Smooth muscle cell of trachea (primary cell): Measurements from ENCODE around the gene TAOK2. TPM values are rescaled to one million over a fixed set of nuclear protein-coding genes. Genes with fewer than 3 reads are reported as not detected.

Experiments used
- total RNA-seq: library from RNA; depleted of rRNA; stranded (reverse); fragments of >200 nt; gene quantifications from 2 replicates; pipeline ENCODE4 v1.2.1, GENCODE V29; 2014

TAOK2 gene
- total RNA-seq: 59.2 and 87.8 TPM in 2 replicates

GRCh38 chr16:29973384-29974246 lies at the start of gene TAOK2:
Gene TAOK2, plus strand, starts transcription at chr16:29973868. Its CDS starts 3,905 bp downstream, at chr16:29977773.

GRCh38 chr16:29925781-29926710 lies 47.6 kb upstream of the TAOK2 start, which contains the start of gene KCTD13:
Gene KCTD13, minus strand, starts transcription at chr16:29926226. Its CDS starts 193 bp downstream, at chr16:29926033.

GRCh38 chr16:29961479-29962343 lies 12.0 kb upstream of the TAOK2 start, which contains the start of gene TMEM219:
Gene TMEM219, plus strand, starts transcription at chr16:29962079. Its CDS starts 1,065 bp downstream, at chr16:29963144.

GRCh38 chr16:29995324-29995910 lies 21.7 kb downstream of the TAOK2 start, which contains the start of gene HIRIP3:
Gene HIRIP3, minus strand, starts transcription at chr16:29995617. Its CDS starts 12 bp downstream, at chr16:29995605.

GRCh38 chr16:29995911-29996765 lies 22.5 kb downstream of the TAOK2 start, which contains the start of gene INO80E:
Gene INO80E, plus strand, starts transcription at chr16:29996241. Its CDS starts 70 bp downstream, at chr16:29996311.

GRCh38 chr16:30010844-30011713 lies 37.4 kb downstream of the TAOK2 start, which contains the start of gene DOC2A:
Gene DOC2A, minus strand, starts transcription at chr16:30011027. Its CDS starts 805 bp downstream, at chr16:30010222.

GRCh38 chr16:30022887-30023286 lies 49.2 kb downstream of the TAOK2 start, which contains the start of gene C16orf92:
Gene C16orf92, plus strand, starts transcription at chr16:30023198. Its CDS starts 143 bp downstream, at chr16:30023341.

GRCh38 chr16:30030841-30031413 lies 57.3 kb downstream of the TAOK2 start, which contains the start of gene TLCD3B:
Gene TLCD3B, minus strand, starts transcription at chr16:30031271. Its CDS starts 744 bp downstream, at chr16:30030527.

Other genes with a start within 250 kb of the TAOK2 start
- gene C16orf54, start 227.9 kb upstream of the TAOK2 start, total RNA-seq: not detected in 2 replicates
- not detected in 2 replicates for gene ZG16, start 195.6 kb upstream of the TAOK2 start, total RNA-seq
- 7.3 and 78.8 TPM in 2 replicates for gene KIF22, start 183.1 kb upstream of the TAOK2 start, total RNA-seq
- 116 and 157 TPM in 2 replicates for gene MAZ, start 167.3 kb upstream of the TAOK2 start, total RNA-seq
- 3.6 and 6.0 TPM in 2 replicates for gene PRRT2, start 161.7 kb upstream of the TAOK2 start, total RNA-seq
- 19.4 and 30.4 TPM in 2 replicates for gene PAGR1, start 157.7 kb upstream of the TAOK2 start, total RNA-seq
- gene MVP, start 153.4 kb upstream of the TAOK2 start, total RNA-seq: 684 and 723 TPM in 2 replicates
- 69.4 and 169 TPM in 2 replicates for gene CDIPT, start 110.6 kb upstream of the TAOK2 start, total RNA-seq
- 4.1 and 21.5 TPM in 2 replicates for gene SEZ6L2, start 74.3 kb upstream of the TAOK2 start, total RNA-seq
- 6.5 and 7.7 TPM in 2 replicates for gene ASPHD1, start 73.4 kb upstream of the TAOK2 start, total RNA-seq
- 9.9 and 12.5 TPM in 2 replicates for gene KCTD13, start 47.6 kb upstream of the TAOK2 start, total RNA-seq
- 76.5 and 105 TPM in 2 replicates for gene TMEM219, start 11.8 kb upstream of the TAOK2 start, total RNA-seq
- gene HIRIP3, start 21.7 kb downstream of the TAOK2 start, total RNA-seq: 5.8 and 11.8 TPM in 2 replicates
- 19.7 and 26.9 TPM in 2 replicates for gene INO80E, start 22.4 kb downstream of the TAOK2 start, total RNA-seq
- gene DOC2A, start 37.2 kb downstream of the TAOK2 start, total RNA-seq: 1.2 TPM in 1 of 2 replicates, not detected in the other
- gene C16orf92, start 49.3 kb downstream of the TAOK2 start, total RNA-seq: not detected in 2 replicates
- gene TLCD3B, start 57.4 kb downstream of the TAOK2 start, total RNA-seq: not detected in 2 replicates
- gene ALDOA, start 91.9 kb downstream of the TAOK2 start, total RNA-seq: 770 and 1,149 TPM in 2 replicates
- 201 and 205 TPM in 2 replicates for gene PPP4C, start 102.1 kb downstream of the TAOK2 start, total RNA-seq
- under 0.01 and 0.33 TPM in 2 replicates for gene TBX6, start 118.1 kb downstream of the TAOK2 start, total RNA-seq
- gene YPEL3, start 122.3 kb downstream of the TAOK2 start, total RNA-seq: 9.9 and 25.8 TPM in 2 replicates
- gene GDPD3, start 139.7 kb downstream of the TAOK2 start, total RNA-seq: 1.6 and 2.6 TPM in 2 replicates
- 40.4 and 108 TPM in 2 replicates for gene MAPK3, start 149.4 kb downstream of the TAOK2 start, total RNA-seq
- gene CORO1A, start 209.7 kb downstream of the TAOK2 start, total RNA-seq: 0.50 and 2.6 TPM in 2 replicates
- 14.9 and 139 TPM in 2 replicates for gene BOLA2B, start 219.8 kb downstream of the TAOK2 start, total RNA-seq
- gene SLX1A, start 220.0 kb downstream of the TAOK2 start, total RNA-seq: 35.9 and 55.4 TPM in 2 replicates
- 5.2 and 8.6 TPM in 2 replicates for gene SULT1A3, start 225.4 kb downstream of the TAOK2 start, total RNA-seq